NCI-H1436 treated with DMSO at 0.1 percent for 48 hours (cell line): ENCODE results near the gene OR2H2.

Experiments used
- DNase-seq: peaks from one replicate; lab custom pipeline; 2025; lab: John Stamatoyannopoulos, UW

OR2H2 gene

GRCh38 chr6:29584821-29585220 is at the start of gene OR2H2:
TSS of gene OR2H2 (plus strand) at chr6:29585121. CDS start at chr6:29587945, 2,824 bp downstream.
- no peak for DNase-seq

- no peak for DNase-seq
These were observed 47.1 kb upstream of the OR2H2 start for GRCh38 chr6:29537714-29538403.

- no peak for DNase-seq
These were observed 37.3 kb upstream of the OR2H2 start for GRCh38 chr6:29547573-29547972.

GRCh38 chr6:29552512-29553051 is 32.3 kb upstream of the OR2H2 start:
- no peak for DNase-seq

GRCh38 chr6:29553268-29554057 is 31.5 kb upstream of the OR2H2 start:
- DNase-seq, result no peak

- no peak for DNase-seq
These were observed 30.2 kb upstream of the OR2H2 start for GRCh38 chr6:29554764-29555163.

- no peak for DNase-seq
These were observed 27.6 kb upstream of the OR2H2 start for GRCh38 chr6:29557320-29557719.

GRCh38 chr6:29558439-29559079 is 26.4 kb upstream of the OR2H2 start:
- DNase-seq, result no peak

GRCh38 chr6:29559524-29560287 is 25.2 kb upstream of the OR2H2 start, which contains the start of gene UBD:
TSS of gene UBD (minus strand) at chr6:29559732. CDS start at chr6:29559701, 31 bp downstream.
- DNase-seq, result no peak

GRCh38 chr6:29561091-29561490 is 23.8 kb upstream of the OR2H2 start:
- no peak for DNase-seq

GRCh38 chr6:29561606-29562181 is 23.2 kb upstream of the OR2H2 start:
- no peak for DNase-seq

GRCh38 chr6:29563435-29563965 is 21.4 kb upstream of the OR2H2 start:
- no peak for DNase-seq

- no peak for DNase-seq
These were observed 20.0 kb upstream of the OR2H2 start for GRCh38 chr6:29564875-29565274.

GRCh38 chr6:29566856-29567255 is 18.1 kb upstream of the OR2H2 start:
- DNase-seq, result no peak

- DNase-seq, result no peak
These were observed 17.4 kb upstream of the OR2H2 start for GRCh38 chr6:29567541-29567940.

- no peak for DNase-seq
These were observed 16.9 kb upstream of the OR2H2 start for GRCh38 chr6:29567991-29568390.

- no peak for DNase-seq
These were observed 8.9 kb upstream of the OR2H2 start for GRCh38 chr6:29576056-29576455.

GRCh38 chr6:29577544-29577943 is 7.4 kb upstream of the OR2H2 start:
- DNase-seq, result no peak

GRCh38 chr6:29589423-29590048 is 4.6 kb downstream of the OR2H2 start:
- DNase-seq, result no peak

GRCh38 chr6:29590218-29590808 is 5.4 kb downstream of the OR2H2 start:
- DNase-seq, result no peak
